Measurements from ENCODE around the gene MAPK6. TPM values are rescaled to one million over a fixed set of nuclear protein-coding genes. Genes with fewer than 3 reads are reported as not detected.
A peak's percentile ranks its signal among the peaks of the same experiment; 100 is the strongest.
"Not testable (repeated sequence)": the region's sequence is repeated elsewhere in the genome, so short reads cannot be mapped to it uniquely, and the experiment has no call there.

Gene MAPK6
- polyA plus RNA-seq, 1 donor (not counting 4 experiments of a cell fraction or from before 2014, with no cell fraction given) = 103 TPM

DNA sequence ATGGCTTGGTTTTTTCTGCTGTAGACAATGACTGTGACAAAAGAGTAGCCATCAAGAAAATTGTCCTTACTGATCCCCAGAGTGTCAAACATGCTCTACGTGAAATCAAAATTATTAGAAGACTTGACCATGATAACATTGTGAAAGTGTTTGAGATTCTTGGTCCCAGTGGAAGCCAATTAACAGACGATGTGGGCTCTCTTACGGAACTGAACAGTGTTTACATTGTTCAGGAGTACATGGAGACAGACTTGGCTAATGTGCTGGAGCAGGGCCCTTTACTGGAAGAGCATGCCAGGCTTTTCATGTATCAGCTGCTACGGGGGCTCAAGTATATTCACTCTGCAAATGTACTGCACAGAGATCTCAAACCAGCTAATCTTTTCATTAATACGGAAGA lies 27.5 kb downstream of the MAPK6 start:
- Histone ChIP-seq H3K36me3 (ENCODE audit: control insufficient read depth in 2 of 2, extremely low read depth in 1 of 2, insufficient read depth in 2 of 2, low read length in 2 of 2) (peaks cover 6 to 15% of the 10 kb centered on the region in 2 experiments), H3K4me1 (ENCODE audit: control insufficient read depth, extremely low read depth, insufficient read depth, low read length) (peaks cover 20% of the 10 kb centered on the region), H3K79me2 (ENCODE audit: control insufficient read depth, insufficient read depth, low read length) (peaks cover 84% of the 10 kb centered on the region)
- H3K27ac ChIP-seq (ENCODE audit: control insufficient read depth, insufficient read depth, low read length); H3K4me2 ChIP-seq (ENCODE audit: control insufficient read depth, extremely low read depth, insufficient read depth, low read depth, low read length); H3K4me3 ChIP-seq (ENCODE audit: control insufficient read depth in 2 of 3, extremely low read depth in 1 of 3, insufficient read depth in 2 of 3, low read depth in 1 of 3, low read length in 3 of 3); H3K27me3 ChIP-seq (ENCODE audit: control insufficient read depth, extremely low read depth, insufficient read depth, low read length); H3K9ac ChIP-seq (ENCODE audit: control insufficient read depth, extremely low read depth, insufficient read depth, low read length); DNase-seq (ENCODE audit: low read depth, low spot score); dilution Hi-C loops (cut with MboI; ENCODE audit: extremely low pct_ligation_motif_present, low sequenced_read_pairs); H2AFZ ChIP-seq (ENCODE audit: control insufficient read depth, low read length); H3K9me1 ChIP-seq (ENCODE audit: control insufficient read depth, extremely low read depth, insufficient read depth, low read length); H3K9me3 ChIP-seq (ENCODE audit: control insufficient read depth, low read depth, low read length); H4K20me1 ChIP-seq (ENCODE audit: control insufficient read depth, extremely low read depth, insufficient read depth, low read length); FAIRE-seq: not testable (repeated sequence)

DNA sequence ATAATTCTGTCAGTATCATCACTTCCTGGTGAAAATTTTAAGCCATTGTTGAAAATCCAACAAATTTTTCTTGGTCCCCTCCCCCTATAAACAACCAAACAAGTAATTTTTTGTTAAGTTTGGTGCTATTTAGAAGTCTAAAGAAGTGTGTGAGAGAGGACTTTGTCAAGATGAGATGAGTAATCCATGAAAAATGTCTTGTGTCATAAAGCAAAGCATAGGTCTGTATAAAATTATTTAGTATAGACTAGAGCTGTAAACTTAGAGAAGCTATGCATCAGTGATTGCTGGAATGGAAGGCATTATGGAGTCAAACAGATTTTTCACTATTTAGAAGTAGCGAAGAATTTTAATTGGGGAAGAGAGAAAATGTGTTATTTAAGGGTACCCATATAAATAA lies 31.4 kb downstream of the MAPK6 start:
- Histone ChIP-seq H3K9me3 (ENCODE audit: control insufficient read depth, low read depth, low read length) (no peaks in the 10 kb centered on the region), H3K4me2 (ENCODE audit: control insufficient read depth, extremely low read depth, insufficient read depth, low read depth, low read length) (no peak overlapping the region)
- no peak for TF ChIP-seq EZH2 (IDR thresholded peaks at IDR 0.05; ENCODE audit: low read length)
- TF ChIP-seq, protein P1, sequence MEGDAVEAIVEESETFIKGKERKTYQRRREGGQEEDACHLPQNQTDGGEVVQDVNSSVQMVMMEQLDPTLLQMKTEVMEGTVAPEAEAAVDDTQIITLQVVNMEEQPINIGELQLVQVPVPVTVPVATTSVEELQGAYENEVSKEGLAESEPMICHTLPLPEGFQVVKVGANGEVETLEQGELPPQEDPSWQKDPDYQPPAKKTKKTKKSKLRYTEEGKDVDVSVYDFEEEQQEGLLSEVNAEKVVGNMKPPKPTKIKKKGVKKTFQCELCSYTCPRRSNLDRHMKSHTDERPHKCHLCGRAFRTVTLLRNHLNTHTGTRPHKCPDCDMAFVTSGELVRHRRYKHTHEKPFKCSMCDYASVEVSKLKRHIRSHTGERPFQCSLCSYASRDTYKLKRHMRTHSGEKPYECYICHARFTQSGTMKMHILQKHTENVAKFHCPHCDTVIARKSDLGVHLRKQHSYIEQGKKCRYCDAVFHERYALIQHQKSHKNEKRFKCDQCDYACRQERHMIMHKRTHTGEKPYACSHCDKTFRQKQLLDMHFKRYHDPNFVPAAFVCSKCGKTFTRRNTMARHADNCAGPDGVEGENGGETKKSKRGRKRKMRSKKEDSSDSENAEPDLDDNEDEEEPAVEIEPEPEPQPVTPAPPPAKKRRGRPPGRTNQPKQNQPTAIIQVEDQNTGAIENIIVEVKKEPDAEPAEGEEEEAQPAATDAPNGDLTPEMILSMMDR (optimal IDR thresholded peaks at IDR 0.05 in 1 of 3, IDR thresholded peaks at IDR 0.05 in 1 of 3, conservative IDR thresholded peaks at IDR 0.05 in 1 of 3; ENCODE audit: extremely low read depth in 1 of 3, insufficient read depth in 2 of 3, low read length in 3 of 3) = no peak

More for the DNA sequence above, 31.4 kb downstream of the MAPK6 start:
- Histone ChIP-seq H3K4me3 (ENCODE audit: control insufficient read depth in 2 of 3, extremely low read depth in 1 of 3, insufficient read depth in 2 of 3, low read depth in 1 of 3, low read length in 3 of 3) (no peak overlapping the region), H3K9me1 (ENCODE audit: control insufficient read depth, extremely low read depth, insufficient read depth, low read length) (no peaks in the 10 kb centered on the region), H3K4me1 (ENCODE audit: control insufficient read depth, extremely low read depth, insufficient read depth, low read length) (peaks cover 29% of the 10 kb centered on the region), H4K20me1 (ENCODE audit: control insufficient read depth, extremely low read depth, insufficient read depth, low read length) (peaks cover 3% of the 10 kb centered on the region), H3K9ac (ENCODE audit: control insufficient read depth, extremely low read depth, insufficient read depth, low read length) (no peak overlapping the region), H3K79me2 (ENCODE audit: control insufficient read depth, insufficient read depth, low read length) (peaks cover 66% of the 10 kb centered on the region), H3K27ac (ENCODE audit: control insufficient read depth, insufficient read depth, low read length) (no peak overlapping the region), H3K36me3 (ENCODE audit: control insufficient read depth in 2 of 2, extremely low read depth in 1 of 2, insufficient read depth in 2 of 2, low read length in 2 of 2) (peaks cover 9 to 18% of the 10 kb centered on the region in 2 experiments), H3K27me3 (ENCODE audit: control insufficient read depth, extremely low read depth, insufficient read depth, low read length) (no peaks in the 10 kb centered on the region), H2AFZ (ENCODE audit: control insufficient read depth, low read length) (no peak overlapping the region)
- dilution Hi-C loops (cut with MboI; ENCODE audit: extremely low pct_ligation_motif_present, low sequenced_read_pairs) = no loop called here
- FAIRE-seq (no peak), DNase-seq (ENCODE audit: low read depth, low spot score) (peak; percentile 64)
